Liver (tissue), 9 donors: ENCODE data around the gene CDON. TPM values are rescaled to one million over a fixed set of nuclear protein-coding genes. Genes with fewer than 3 reads are reported as not detected.

Source experiments
- DNase-seq: peaks from one replicate; pipeline ENCODE4 v3.0.0-alpha.2; 2017; ENCODE audit warnings: low spot score
- H3K27ac ChIP-seq, 2 donors: one replicate each; pipeline ENCODE4 v1.7.0; 2013; ENCODE audit warnings: inconsistent platforms in 2 of 2, low read length in 2 of 2, control low read depth in 1 of 2, low read depth in 1 of 2, mild to moderate bottlenecking in 1 of 2
- H3K27me3 ChIP-seq, 4 donors: one replicate each; pipeline versions ENCODE4 v1.6.1 to v1.7.0; 2013; ENCODE audit warnings: low read length in 3 of 4, inconsistent platforms in 1 of 4, mild to moderate bottlenecking in 1 of 4, moderate library complexity in 1 of 4; ENCODE audit not compliant: control insufficient read depth in 4 of 4, insufficient read depth in 4 of 4
- H3K36me3 ChIP-seq, 4 donors: one replicate each; pipeline versions ENCODE4 v1.6.1 to v1.7.0; 2013; ENCODE audit warnings: low read length in 3 of 4, mild to moderate bottlenecking in 3 of 4, low read depth in 1 of 4, moderate library complexity in 1 of 4; ENCODE audit not compliant: control insufficient read depth in 4 of 4, insufficient read depth in 3 of 4
- H3K4me1 ChIP-seq, 4 donors: one replicate each; pipeline versions ENCODE4 v1.6.1 to v1.7.0; 2013; ENCODE audit warnings: low read length in 3 of 4, mild to moderate bottlenecking in 3 of 4, moderate library complexity in 1 of 4; ENCODE audit not compliant: control insufficient read depth in 4 of 4, insufficient read depth in 4 of 4
- H3K4me3 ChIP-seq, 3 donors: one replicate each; pipeline versions ENCODE4 v1.6.1 to v1.7.0; 2013; ENCODE audit warnings: low read length in 3 of 3, control low read depth in 1 of 3, low read depth in 1 of 3, mild to moderate bottlenecking in 1 of 3
- H3K9ac ChIP-seq, 2 donors: one replicate each; pipeline ENCODE4 v1.7.0; 2013; ENCODE audit warnings: low read length in 2 of 2, mild to moderate bottlenecking in 2 of 2, moderate library complexity in 2 of 2, control low read depth in 1 of 2, low read depth in 1 of 2
- H3K9me3 ChIP-seq, 4 donors: one replicate each; pipeline versions ENCODE4 v1.6.1 to v1.7.0; 2013; ENCODE audit warnings: low read length in 3 of 4; ENCODE audit not compliant: control insufficient read depth in 4 of 4
- FOXA1 ChIP-seq: IDR thresholded peaks from 2 replicates; pipeline ENCODE4 v1.6.1; 2016; ENCODE audit warnings: antibody characterized with exemption
- FOXA2 ChIP-seq: IDR thresholded peaks from 2 replicates; pipeline ENCODE4 v1.6.1; 2016; ENCODE audit warnings: antibody characterized with exemption
- GABPA ChIP-seq, 2 donors: IDR thresholded peaks in 1 of 2; conservative IDR thresholded peaks in 1 of 2; 2 replicates each; pipeline ENCODE4 v1.6.1; 2016; ENCODE audit warnings: antibody characterized with exemption in 2 of 2, mild to moderate bottlenecking in 1 of 2, moderate library complexity in 1 of 2
- HNF4A ChIP-seq, 2 donors: conservative IDR thresholded peaks; 2 replicates each; pipeline ENCODE4 v1.6.1; 2016; ENCODE audit warnings: antibody characterized with exemption in 2 of 2, mild to moderate bottlenecking in 2 of 2
- HNF4G ChIP-seq: IDR thresholded peaks from 2 replicates; pipeline ENCODE4 v1.6.1; 2016; ENCODE audit warnings: antibody characterized with exemption
- NR2F2 ChIP-seq: IDR thresholded peaks from 2 replicates; pipeline ENCODE4 v1.6.1; 2016; ENCODE audit warnings: antibody characterized with exemption
- RAD21 ChIP-seq, 2 donors: IDR thresholded peaks; 2 replicates each; pipeline ENCODE4 v1.6.1; 2016; ENCODE audit warnings: antibody characterized with exemption in 2 of 2, mild to moderate bottlenecking in 2 of 2
- RXRA ChIP-seq, 2 donors: IDR thresholded peaks; 2 replicates each; pipeline ENCODE4 v1.6.1; 2017 to 2018; ENCODE audit warnings: antibody characterized with exemption in 2 of 2, mild to moderate bottlenecking in 1 of 2
- SP1 ChIP-seq: IDR thresholded peaks from 2 replicates; pipeline ENCODE4 v1.6.1; 2018; ENCODE audit warnings: antibody characterized with exemption, mild to moderate bottlenecking
- TAF1 ChIP-seq: conservative IDR thresholded peaks from 2 replicates; pipeline ENCODE4 v1.6.1; 2016; ENCODE audit warnings: antibody characterized with exemption, mild to moderate bottlenecking
- YY1 ChIP-seq: IDR thresholded peaks from 2 replicates; pipeline ENCODE4 v1.6.1; 2016; ENCODE audit warnings: antibody characterized with exemption, mild to moderate bottlenecking
- WGBS: extraction: QIAGEN DNeasy Blood & Tissue Kit; methylation state at CpG from one replicate; pipeline ENCODE4 v1.1.7; 2013; 5-methylcytosine and 5-hydroxymethylcytosine counted together
- polyA plus RNA-seq, 2 donors: library from polyadenylated mRNA; stranded (reverse) in 1 of 2; unstranded in 1 of 2; fragments of 200-250 nt in 1 of 2; fragments of >200 nt in 1 of 2; fragmentation: Nextera tagmentation in 1 of 2; extraction: Ambion mirVana in 1 of 2; gene quantifications; one replicate each; pipeline versions ENCODE4 v1.2.1 to v1.2.3, GENCODE V29; 2013 to 2015
- total RNA-seq, 2 donors: library from RNA; depleted of rRNA; stranded (reverse); fragments of >200 nt; gene quantifications; one replicate each; pipeline ENCODE4 v1.2.3, GENCODE V29; 2014
- TF ChIP-seq, protein P1 (sequence below): IDR thresholded peaks from 2 replicates; pipeline ENCODE4 v1.6.1; 2016; ENCODE audit warnings: antibody characterized with exemption
- TF ChIP-seq, protein P2 (sequence below): fragments of 150-350 bp; IDR thresholded peaks from 2 replicates; pipeline ENCODE4 v1.5.1; 2017; ENCODE audit warnings: improper control_type of control experiment, low read depth, low read length; ENCODE audit not compliant: missing input control
- TF ChIP-seq, protein P3 (sequence below): IDR thresholded peaks from 2 replicates; pipeline ENCODE4 v1.6.1; 2016; ENCODE audit warnings: antibody characterized with exemption, mild to moderate bottlenecking
- TF ChIP-seq, protein P4 (sequence below): IDR thresholded peaks from 2 replicates; pipeline ENCODE4 v1.6.1; 2016; ENCODE audit warnings: antibody characterized with exemption
- TF ChIP-seq, protein P5 (sequence below): IDR thresholded peaks from 2 replicates; pipeline ENCODE4 v1.6.1; 2016; ENCODE audit warnings: antibody characterized with exemption
- donor health status: healthy.
- donor health status: healthy.
- donor health status: healthy.
- donor health status: healthy.
- donor health status: healthy.

Gene CDON
- total and polyA plus RNA-seq, 4 donors = 0.69 to 7.4 (median 3.9) TPM

DNA sequence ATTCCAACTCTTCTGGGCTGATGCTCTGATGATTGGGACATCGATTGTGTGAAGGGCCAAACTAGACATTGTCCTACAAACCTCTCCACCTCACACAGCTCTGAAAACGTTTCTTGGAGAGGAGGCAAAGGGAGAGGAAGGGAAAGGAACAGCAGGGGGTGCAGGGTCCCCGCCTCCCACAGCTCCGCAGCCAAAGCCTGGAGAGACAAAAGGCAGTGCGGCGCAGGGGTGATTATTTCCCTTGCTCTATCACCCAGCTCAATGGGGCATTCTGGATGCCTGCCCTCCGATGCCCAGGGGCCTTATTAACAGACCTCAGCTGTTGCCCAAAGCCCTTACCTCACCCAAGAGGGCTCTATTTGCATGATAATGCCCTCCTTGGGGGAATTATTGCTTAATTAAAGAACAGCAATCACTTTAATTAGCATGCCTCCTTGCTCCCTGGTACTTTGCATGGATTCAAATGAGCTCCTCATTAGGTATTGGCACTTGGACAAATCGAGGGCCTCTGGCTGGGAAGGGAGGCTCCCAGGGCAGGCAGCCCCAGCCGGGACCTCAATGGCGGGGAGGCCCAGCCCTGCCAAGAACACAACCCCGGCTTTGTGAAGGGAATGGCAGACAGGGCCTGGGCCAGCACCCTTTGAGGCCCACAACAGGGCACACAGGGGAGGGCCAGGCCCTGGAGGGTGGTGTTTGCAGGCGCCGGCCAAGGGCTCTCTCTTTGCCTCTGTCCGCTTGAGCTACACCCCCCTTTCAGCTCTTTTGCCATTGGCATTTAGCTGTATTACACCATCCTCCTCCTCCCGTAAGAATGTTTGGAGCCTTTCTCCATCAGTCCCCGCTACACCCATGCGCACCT, 19.8 kb upstream of the CDON start:
- Histone ChIP-seq H3K36me3 (no peaks in the 10 kb centered on the region), H3K4me3 (no peak overlapping the region), H3K27ac (no peak overlapping the region), H3K27me3 (no peaks in the 10 kb centered on the region), H3K9me3 (no peaks in the 10 kb centered on the region), H3K4me1 (peaks cover 3 to 25% (median 13%) of the 10 kb centered on the region in 4 donors), H3K9ac (no peak overlapping the region)
- DNase-seq = no peak
- TF ChIP-seq SP1 (peak; percentile 35), YY1 (no peak), RAD21 (IDR thresholded peaks at IDR 0.05) (peak in 1 of 2 donors; percentile 39), TAF1 (no peak), GABPA (IDR thresholded peaks at IDR 0.05 in 1 of 2, conservative IDR thresholded peaks at IDR 0.05 in 1 of 2) (no peak), NR2F2 (no peak), HNF4G (no peak), HNF4A (conservative IDR thresholded peaks at IDR 0.05) (no peak), RXRA (IDR thresholded peaks at IDR 0.05) (no peak), FOXA1 (no peak)
- TF ChIP-seq, protein P1, sequence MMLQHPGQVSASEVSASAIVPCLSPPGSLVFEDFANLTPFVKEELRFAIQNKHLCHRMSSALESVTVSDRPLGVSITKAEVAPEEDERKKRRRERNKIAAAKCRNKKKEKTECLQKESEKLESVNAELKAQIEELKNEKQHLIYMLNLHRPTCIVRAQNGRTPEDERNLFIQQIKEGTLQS = no peak
- TF ChIP-seq, protein P2, sequence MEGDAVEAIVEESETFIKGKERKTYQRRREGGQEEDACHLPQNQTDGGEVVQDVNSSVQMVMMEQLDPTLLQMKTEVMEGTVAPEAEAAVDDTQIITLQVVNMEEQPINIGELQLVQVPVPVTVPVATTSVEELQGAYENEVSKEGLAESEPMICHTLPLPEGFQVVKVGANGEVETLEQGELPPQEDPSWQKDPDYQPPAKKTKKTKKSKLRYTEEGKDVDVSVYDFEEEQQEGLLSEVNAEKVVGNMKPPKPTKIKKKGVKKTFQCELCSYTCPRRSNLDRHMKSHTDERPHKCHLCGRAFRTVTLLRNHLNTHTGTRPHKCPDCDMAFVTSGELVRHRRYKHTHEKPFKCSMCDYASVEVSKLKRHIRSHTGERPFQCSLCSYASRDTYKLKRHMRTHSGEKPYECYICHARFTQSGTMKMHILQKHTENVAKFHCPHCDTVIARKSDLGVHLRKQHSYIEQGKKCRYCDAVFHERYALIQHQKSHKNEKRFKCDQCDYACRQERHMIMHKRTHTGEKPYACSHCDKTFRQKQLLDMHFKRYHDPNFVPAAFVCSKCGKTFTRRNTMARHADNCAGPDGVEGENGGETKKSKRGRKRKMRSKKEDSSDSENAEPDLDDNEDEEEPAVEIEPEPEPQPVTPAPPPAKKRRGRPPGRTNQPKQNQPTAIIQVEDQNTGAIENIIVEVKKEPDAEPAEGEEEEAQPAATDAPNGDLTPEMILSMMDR = no peak
- TF ChIP-seq, protein P3, sequence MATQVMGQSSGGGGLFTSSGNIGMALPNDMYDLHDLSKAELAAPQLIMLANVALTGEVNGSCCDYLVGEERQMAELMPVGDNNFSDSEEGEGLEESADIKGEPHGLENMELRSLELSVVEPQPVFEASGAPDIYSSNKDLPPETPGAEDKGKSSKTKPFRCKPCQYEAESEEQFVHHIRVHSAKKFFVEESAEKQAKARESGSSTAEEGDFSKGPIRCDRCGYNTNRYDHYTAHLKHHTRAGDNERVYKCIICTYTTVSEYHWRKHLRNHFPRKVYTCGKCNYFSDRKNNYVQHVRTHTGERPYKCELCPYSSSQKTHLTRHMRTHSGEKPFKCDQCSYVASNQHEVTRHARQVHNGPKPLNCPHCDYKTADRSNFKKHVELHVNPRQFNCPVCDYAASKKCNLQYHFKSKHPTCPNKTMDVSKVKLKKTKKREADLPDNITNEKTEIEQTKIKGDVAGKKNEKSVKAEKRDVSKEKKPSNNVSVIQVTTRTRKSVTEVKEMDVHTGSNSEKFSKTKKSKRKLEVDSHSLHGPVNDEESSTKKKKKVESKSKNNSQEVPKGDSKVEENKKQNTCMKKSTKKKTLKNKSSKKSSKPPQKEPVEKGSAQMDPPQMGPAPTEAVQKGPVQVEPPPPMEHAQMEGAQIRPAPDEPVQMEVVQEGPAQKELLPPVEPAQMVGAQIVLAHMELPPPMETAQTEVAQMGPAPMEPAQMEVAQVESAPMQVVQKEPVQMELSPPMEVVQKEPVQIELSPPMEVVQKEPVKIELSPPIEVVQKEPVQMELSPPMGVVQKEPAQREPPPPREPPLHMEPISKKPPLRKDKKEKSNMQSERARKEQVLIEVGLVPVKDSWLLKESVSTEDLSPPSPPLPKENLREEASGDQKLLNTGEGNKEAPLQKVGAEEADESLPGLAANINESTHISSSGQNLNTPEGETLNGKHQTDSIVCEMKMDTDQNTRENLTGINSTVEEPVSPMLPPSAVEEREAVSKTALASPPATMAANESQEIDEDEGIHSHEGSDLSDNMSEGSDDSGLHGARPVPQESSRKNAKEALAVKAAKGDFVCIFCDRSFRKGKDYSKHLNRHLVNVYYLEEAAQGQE = no peak
- 82% methylated on average over 17 of the region's 17 CpGs for WGBS

DNA sequence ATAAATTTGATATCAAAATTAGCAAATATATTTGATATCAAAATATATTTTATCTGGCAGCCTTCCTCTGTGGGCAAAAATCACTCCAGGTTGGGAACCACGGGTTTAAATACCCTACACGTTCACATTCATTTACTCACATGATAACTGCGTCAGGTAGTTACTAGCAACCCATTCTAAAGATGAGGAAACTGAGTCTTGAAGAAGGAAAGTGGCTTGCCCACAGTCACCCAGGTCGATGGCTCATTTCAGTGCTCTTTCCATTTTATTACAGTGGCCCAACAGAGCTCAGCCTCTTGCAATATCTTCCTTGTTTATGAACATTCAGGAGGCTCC, 19.2 kb upstream of the CDON start:
- Histone ChIP-seq H3K36me3 (no peaks in the 10 kb centered on the region), H3K9me3 (no peaks in the 10 kb centered on the region), H3K4me3 (no peak overlapping the region), H3K9ac (no peak overlapping the region), H3K27me3 (no peaks in the 10 kb centered on the region), H3K27ac (no peak overlapping the region), H3K4me1 (peaks cover 3 to 25% (median 13%) of the 10 kb centered on the region in 4 donors)
- WGBS = 80% methylated on average over 4 of the region's 4 CpGs
- DNase-seq = no peak
- TF ChIP-seq HNF4A (conservative IDR thresholded peaks at IDR 0.05) (no peak), TAF1 (no peak), RXRA (IDR thresholded peaks at IDR 0.05) (no peak), SP1 (no peak), YY1 (no peak), RAD21 (IDR thresholded peaks at IDR 0.05) (no peak), FOXA1 (no peak), FOXA2 (no peak)
- TF ChIP-seq, protein P2 = no peak
- TF ChIP-seq, protein P3 = no peak
- TF ChIP-seq, protein P4, sequence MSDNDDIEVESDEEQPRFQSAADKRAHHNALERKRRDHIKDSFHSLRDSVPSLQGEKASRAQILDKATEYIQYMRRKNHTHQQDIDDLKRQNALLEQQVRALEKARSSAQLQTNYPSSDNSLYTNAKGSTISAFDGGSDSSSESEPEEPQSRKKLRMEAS = no peak
- TF ChIP-seq, protein P5, sequence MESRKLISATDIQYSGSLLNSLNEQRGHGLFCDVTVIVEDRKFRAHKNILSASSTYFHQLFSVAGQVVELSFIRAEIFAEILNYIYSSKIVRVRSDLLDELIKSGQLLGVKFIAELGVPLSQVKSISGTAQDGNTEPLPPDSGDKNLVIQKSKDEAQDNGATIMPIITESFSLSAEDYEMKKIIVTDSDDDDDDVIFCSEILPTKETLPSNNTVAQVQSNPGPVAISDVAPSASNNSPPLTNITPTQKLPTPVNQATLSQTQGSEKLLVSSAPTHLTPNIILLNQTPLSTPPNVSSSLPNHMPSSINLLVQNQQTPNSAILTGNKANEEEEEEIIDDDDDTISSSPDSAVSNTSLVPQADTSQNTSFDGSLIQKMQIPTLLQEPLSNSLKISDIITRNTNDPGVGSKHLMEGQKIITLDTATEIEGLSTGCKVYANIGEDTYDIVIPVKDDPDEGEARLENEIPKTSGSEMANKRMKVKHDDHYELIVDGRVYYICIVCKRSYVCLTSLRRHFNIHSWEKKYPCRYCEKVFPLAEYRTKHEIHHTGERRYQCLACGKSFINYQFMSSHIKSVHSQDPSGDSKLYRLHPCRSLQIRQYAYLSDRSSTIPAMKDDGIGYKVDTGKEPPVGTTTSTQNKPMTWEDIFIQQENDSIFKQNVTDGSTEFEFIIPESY = no peak
